ENCODE results near the gene SLC24A3. TPM values are rescaled to one million over a fixed set of nuclear protein-coding genes. Genes with fewer than 3 reads are reported as not detected.

The SLC24A3 gene
- total and polyA plus RNA-seq, 2 of the 13 experiments (the other 11 are each of a cell fraction or from before 2014, with no cell fraction given): not detected

GRCh38 chr20:19231359-19232035, 19.1 kb downstream of the SLC24A3 start:
- FAIRE-seq (no peak), ATAC-seq (no peak), DNase-seq (ENCODE audit: low spot score) (no peak)
- Histone ChIP-seq H3K9ac (ENCODE audit: insufficient read depth, low read depth, low read length) (no peak overlapping the region), H3K27me3 (ENCODE audit: control insufficient read depth in 1 of 2, insufficient read depth in 2 of 2, low read length in 2 of 2) (no peaks in the 10 kb centered on the region; a peak in 1 of 5 replicates), H4K20me1 (ENCODE audit: insufficient read depth, low read length) (no peaks in the 10 kb centered on the region), H2AFZ (ENCODE audit: low read length) (no peak overlapping the region), H3K79me2 (ENCODE audit: insufficient read depth, low read length) (no peaks in the 10 kb centered on the region), H3K4me1 (ENCODE audit: insufficient read depth, low read length) (no peaks in the 10 kb centered on the region), H3K4me3 (replicated peaks in 1 of 3; ENCODE audit: insufficient read depth in 1 of 3, low read depth in 2 of 3, low read length in 3 of 3) (no peak overlapping the region), H3K9me3 (ENCODE audit: low read length) (no peaks in the 10 kb centered on the region), H3K36me3 (replicated peaks in 1 of 2; ENCODE audit: control insufficient read depth in 1 of 2, insufficient read depth in 2 of 2, low read length in 2 of 2) (no peaks in the 10 kb centered on the region), H3K27ac (ENCODE audit: extremely low read length, insufficient read depth, low read length) (no peak overlapping the region), H3K4me2 (ENCODE audit: low read depth, low read length) (no peak overlapping the region)
- intact Hi-C loops (cut with micrococcal nuclease; ENCODE audit: unreplicated experiment) (no loop called here), in situ Hi-C loops (cut with HindIII; ENCODE audit: extremely low pct_ligation_motif_present, low pct_unique_long_range_greater_than_20kb) (no loop called here)
- WGBS (ENCODE audit: low lambda C conversion rate): 28% methylated on average over 6 of the region's 6 CpGs
- TF ChIP-seq SSRP1 (CRISPR knock-in tag; IDR thresholded peaks at IDR 0.05) (no peak), ATF7 (IDR thresholded peaks at IDR 0.05) (peak; percentile 83), ATF7 (CRISPR knock-in tag; IDR thresholded peaks at IDR 0.05) (no peak), MZF1 (CRISPR knock-in tag; IDR thresholded peaks at IDR 0.05; ENCODE audit: borderline replicate concordance) (no peak), ZC3H13 (CRISPR knock-in tag; IDR thresholded peaks at IDR 0.05) (no peak), KLF9 (CRISPR knock-in tag; IDR thresholded peaks at IDR 0.05; ENCODE audit: low read depth) (no peak), PLRG1 (conservative IDR thresholded peaks at IDR 0.05) (no peak), ZBTB44 (CRISPR knock-in tag; IDR thresholded peaks at IDR 0.05) (no peak), TCF12 (IDR thresholded peaks at IDR 0.05) (no peak), TCF12 (CRISPR knock-in tag; IDR thresholded peaks at IDR 0.05) (no peak), ZNF124 (CRISPR knock-in tag; IDR thresholded peaks at IDR 0.05) (no peak), MAFK (conservative IDR thresholded peaks at IDR 0.05 in 1 of 2, IDR thresholded peaks at IDR 0.05 in 1 of 2; ENCODE audit: low read length in 2 of 2) (0 out of 4 replicates have a peak, but pooled peaks of 1 of the 2 experiments have one; percentile 8), ZSCAN21 (CRISPR knock-in tag; IDR thresholded peaks at IDR 0.05; ENCODE audit: borderline replicate concordance) (no peak)
- POLR2A ChIA-PET: no interaction called here
- CTCF ChIA-PET (ENCODE audit: low intra/inter-chr PET ratio, low total read pairs): no interaction called here
- BruUV-seq (replicated peaks): no TSS peak
